H1 (cell line): Measurements from ENCODE around the gene TM9SF2.

ENCODE experiments used
- ATF3 ChIP-seq: IDR thresholded peaks from 2 replicates; pipeline ENCODE4 v1.6.1; 2011; ENCODE audit warnings: low read depth, mild to moderate bottlenecking, low read length; ENCODE audit not compliant: insufficient read depth
- BACH1 ChIP-seq: IDR thresholded peaks from 2 replicates; pipeline ENCODE4 v1.6.1; 2012; ENCODE audit warnings: low read length, improper control_type of control experiment
- CHD1 ChIP-seq: IDR thresholded peaks from 2 replicates; pipeline ENCODE4 v1.6.1; 2012; ENCODE audit warnings: low read depth, low read length, improper control_type of control experiment
- CTCF ChIP-seq, 3 experiments: IDR thresholded peaks; 1 replicate in 2 of 3; 2 replicates in 1 of 3; pipeline versions ENCODE4 v1.5.1 to v1.6.1; 2011; ENCODE audit warnings: low read length in 3 of 3, mild to moderate bottlenecking in 3 of 3, inconsistent platforms in 2 of 3, low read depth in 1 of 3, moderate library complexity in 1 of 3; ENCODE audit not compliant: insufficient read depth in 1 of 3; ENCODE audit errors: control extremely low read depth in 1 of 3
- EZH2 ChIP-seq: fragments of 200-600 bp; sonication (generic); IDR thresholded peaks from 2 replicates; pipeline ENCODE4 v1.7.1; 2012; ENCODE audit warnings: low read depth, mild to moderate bottlenecking, moderate library complexity, low read length, inconsistent platforms; ENCODE audit not compliant: severe bottlenecking
- POLR2A ChIP-seq, 2 experiments: IDR thresholded peaks; 1 replicate in 1 of 2; 2 replicates in 1 of 2; pipeline ENCODE4 v1.6.1; 2011; ENCODE audit warnings: low read depth in 2 of 2, low read length in 2 of 2, mild to moderate bottlenecking in 2 of 2; ENCODE audit errors: control extremely low read depth in 1 of 2
- SIN3A ChIP-seq, 2 experiments: IDR thresholded peaks in 1 of 2; conservative IDR thresholded peaks in 1 of 2; 2 replicates each; pipeline ENCODE4 v1.6.1; 2011 to 2012; ENCODE audit warnings: low read length in 2 of 2, improper control_type of control experiment in 1 of 2, low read depth in 1 of 2, mild to moderate bottlenecking in 1 of 2
- SIRT6 ChIP-seq: IDR thresholded peaks from one replicate; pipeline ENCODE4 v1.7.1; 2012; ENCODE audit warnings: low read length, inconsistent platforms
- USF2 ChIP-seq: IDR thresholded peaks from 2 replicates; pipeline ENCODE4 v1.6.1; 2011; ENCODE audit warnings: low read length, improper control_type of control experiment
- TF ChIP-seq, protein P1 (sequence below): IDR thresholded peaks from 2 replicates; pipeline ENCODE4 v1.6.1; 2012; ENCODE audit warnings: inconsistent platforms

DNA sequence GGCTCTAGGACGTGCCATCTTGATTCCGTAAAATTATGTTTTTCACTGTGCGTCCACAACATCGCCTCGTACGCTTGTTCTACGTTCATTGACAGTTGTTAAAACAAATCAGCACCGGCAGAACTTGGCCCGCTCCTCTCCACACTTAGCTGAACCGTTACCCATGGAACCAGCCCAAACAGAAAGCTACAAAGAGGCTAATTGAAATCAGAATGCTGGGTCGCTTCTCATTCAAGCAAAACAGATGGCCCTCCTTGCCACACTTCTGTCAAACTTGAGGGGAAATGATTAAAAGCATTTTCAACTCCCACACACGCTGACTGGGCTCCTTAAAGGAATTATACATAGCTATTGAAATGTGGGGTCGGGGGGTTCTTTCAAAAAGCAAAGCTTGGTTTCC lies 71.6 kb downstream of the TM9SF2 start:
- TF ChIP-seq EZH2 = no peak
- no peak for TF ChIP-seq CTCF (IDR thresholded peaks at IDR 0.05; ENCODE audit: control extremely low read depth in 1 of 3, insufficient read depth in 1 of 3, low read depth in 1 of 3, low read length in 3 of 3)
- no peak for TF ChIP-seq USF2
- TF ChIP-seq CHD1 = no peak
- TF ChIP-seq, protein P1, sequence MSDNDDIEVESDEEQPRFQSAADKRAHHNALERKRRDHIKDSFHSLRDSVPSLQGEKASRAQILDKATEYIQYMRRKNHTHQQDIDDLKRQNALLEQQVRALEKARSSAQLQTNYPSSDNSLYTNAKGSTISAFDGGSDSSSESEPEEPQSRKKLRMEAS = no peak
- TF ChIP-seq BACH1 = no peak
- TF ChIP-seq POLR2A (IDR thresholded peaks at IDR 0.05; ENCODE audit: control extremely low read depth in 1 of 2, low read depth in 2 of 2, low read length in 2 of 2) = no peak
- no peak for TF ChIP-seq SIRT6
- TF ChIP-seq ATF3 = no peak
- no peak for TF ChIP-seq SIN3A (conservative IDR thresholded peaks at IDR 0.05 in 1 of 2, IDR thresholded peaks at IDR 0.05 in 1 of 2; ENCODE audit: low read depth in 1 of 2, low read length in 2 of 2)
